ENCODE results near the gene ZNF576. TPM values are rescaled to one million over a fixed set of nuclear protein-coding genes. Genes with fewer than 3 reads are reported as not detected.

ZNF576 gene
- total and polyA plus RNA-seq, 2 of the 13 experiments (the other 11 are each of a cell fraction or from before 2014, with no cell fraction given) = 7.2 to 9.6 TPM

DNA sequence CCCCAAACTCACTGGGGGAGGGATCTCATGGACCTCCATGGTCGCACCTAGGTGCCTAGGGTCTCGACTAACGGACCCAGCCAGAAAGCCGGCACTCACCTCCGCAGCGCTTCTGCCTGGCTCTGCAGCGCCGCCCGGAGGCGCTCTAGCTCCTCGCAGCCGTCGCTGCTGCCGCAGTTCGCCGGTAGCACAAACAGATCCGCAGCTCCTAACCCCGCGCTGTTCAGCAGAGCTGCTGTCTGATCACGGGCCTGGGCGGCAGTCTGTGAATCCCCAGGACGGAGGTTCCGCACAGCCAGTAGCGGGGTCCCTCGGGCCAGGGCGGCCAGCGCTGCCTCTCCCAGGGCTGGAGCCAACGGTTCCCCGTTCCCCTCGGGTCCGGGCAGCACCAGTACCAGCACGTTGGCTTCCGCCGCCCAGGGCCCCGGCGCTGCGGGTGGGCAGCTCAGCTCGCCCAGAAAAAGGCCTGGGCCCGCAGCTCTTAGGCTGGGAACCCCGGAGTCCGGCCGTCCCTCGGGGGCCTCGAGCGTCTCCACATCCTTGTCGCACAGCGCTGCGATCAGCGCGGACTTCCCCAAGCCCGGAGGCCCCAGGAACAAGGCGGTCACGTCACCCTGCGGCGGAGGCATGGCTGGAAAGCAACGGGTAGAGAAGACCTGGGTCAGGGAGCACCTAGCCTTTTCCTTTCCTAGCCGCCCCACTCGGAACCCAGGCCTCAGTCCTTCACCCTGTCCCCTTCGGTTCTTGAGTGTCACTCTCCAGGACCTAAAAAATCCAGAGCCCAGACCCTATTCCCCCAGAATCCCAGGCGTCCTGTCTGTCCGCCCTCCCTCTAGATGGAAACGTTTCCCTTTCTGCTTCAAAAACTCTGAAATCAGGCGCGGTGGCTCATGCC, 1.4 kb upstream of the ZNF576 start (continued):
- TF ChIP-seq TAF1 (CRISPR knock-in tag; IDR thresholded peaks at IDR 0.05) (peak; percentile 54), RFX3 (CRISPR knock-in tag; IDR thresholded peaks at IDR 0.05) (no peak), ZIK1 (CRISPR knock-in tag; IDR thresholded peaks at IDR 0.05; ENCODE audit: borderline replicate concordance, low read depth) (no peak), ZNF569 (CRISPR knock-in tag; IDR thresholded peaks at IDR 0.05; ENCODE audit: borderline replicate concordance) (no peak), ZSCAN22 (CRISPR knock-in tag; IDR thresholded peaks at IDR 0.05) (no peak), SMARCC2 (IDR thresholded peaks at IDR 0.05) (no peak), SRY (CRISPR knock-in tag; IDR thresholded peaks at IDR 0.05) (no peak), MAFF (IDR thresholded peaks at IDR 0.05; ENCODE audit: low read depth, low read length) (no peak), NR3C1 (CRISPR knock-in tag; IDR thresholded peaks at IDR 0.05) (no peak), SIN3A (IDR thresholded peaks at IDR 0.05; ENCODE audit: borderline replicate concordance, low read depth, low read length) (no peak; the same call in 1 of the 2 replicates), ZNF235 (CRISPR knock-in tag; IDR thresholded peaks at IDR 0.05; ENCODE audit: borderline replicate concordance) (no peak), ZEB1 (IDR thresholded peaks at IDR 0.05; ENCODE audit: insufficient replicate concordance, low read depth) (no peak), ZFP37 (CRISPR knock-in tag; IDR thresholded peaks at IDR 0.05; ENCODE audit: borderline replicate concordance) (no peak), ELF1 (CRISPR knock-in tag; IDR thresholded peaks at IDR 0.05) (no peak), ZFP82 (CRISPR knock-in tag; IDR thresholded peaks at IDR 0.05; ENCODE audit: borderline replicate concordance) (peak; percentile 41; the same call in 1 of the 2 replicates), FOXP4 (CRISPR knock-in tag; IDR thresholded peaks at IDR 0.05) (no peak), UBTF (CRISPR knock-in tag; IDR thresholded peaks at IDR 0.05) (peak; percentile 76), NAIF1 (CRISPR knock-in tag; IDR thresholded peaks at IDR 0.05; ENCODE audit: borderline replicate concordance) (no peak), ZNF577 (CRISPR knock-in tag; IDR thresholded peaks at IDR 0.05; ENCODE audit: borderline replicate concordance, low read depth) (no peak), SIN3B (IDR thresholded peaks at IDR 0.05; ENCODE audit: low read length) (no peak)
- TF ChIP-seq, protein P1, sequence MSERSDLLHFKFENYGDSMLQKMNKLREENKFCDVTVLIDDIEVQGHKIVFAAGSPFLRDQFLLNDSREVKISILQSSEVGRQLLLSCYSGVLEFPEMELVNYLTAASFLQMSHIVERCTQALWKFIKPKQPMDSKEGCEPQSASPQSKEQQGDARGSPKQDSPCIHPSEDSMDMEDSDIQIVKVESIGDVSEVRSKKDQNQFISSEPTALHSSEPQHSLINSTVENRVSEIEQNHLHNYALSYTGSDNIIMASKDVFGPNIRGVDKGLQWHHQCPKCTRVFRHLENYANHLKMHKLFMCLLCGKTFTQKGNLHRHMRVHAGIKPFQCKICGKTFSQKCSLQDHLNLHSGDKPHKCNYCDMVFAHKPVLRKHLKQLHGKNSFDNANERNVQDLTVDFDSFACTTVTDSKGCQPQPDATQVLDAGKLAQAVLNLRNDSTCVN (CRISPR knock-in tag; IDR thresholded peaks at IDR 0.05; ENCODE audit: borderline replicate concordance) = peak; percentile 30; the same call in 1 of the 2 replicates
- TF ChIP-seq, protein P2, sequence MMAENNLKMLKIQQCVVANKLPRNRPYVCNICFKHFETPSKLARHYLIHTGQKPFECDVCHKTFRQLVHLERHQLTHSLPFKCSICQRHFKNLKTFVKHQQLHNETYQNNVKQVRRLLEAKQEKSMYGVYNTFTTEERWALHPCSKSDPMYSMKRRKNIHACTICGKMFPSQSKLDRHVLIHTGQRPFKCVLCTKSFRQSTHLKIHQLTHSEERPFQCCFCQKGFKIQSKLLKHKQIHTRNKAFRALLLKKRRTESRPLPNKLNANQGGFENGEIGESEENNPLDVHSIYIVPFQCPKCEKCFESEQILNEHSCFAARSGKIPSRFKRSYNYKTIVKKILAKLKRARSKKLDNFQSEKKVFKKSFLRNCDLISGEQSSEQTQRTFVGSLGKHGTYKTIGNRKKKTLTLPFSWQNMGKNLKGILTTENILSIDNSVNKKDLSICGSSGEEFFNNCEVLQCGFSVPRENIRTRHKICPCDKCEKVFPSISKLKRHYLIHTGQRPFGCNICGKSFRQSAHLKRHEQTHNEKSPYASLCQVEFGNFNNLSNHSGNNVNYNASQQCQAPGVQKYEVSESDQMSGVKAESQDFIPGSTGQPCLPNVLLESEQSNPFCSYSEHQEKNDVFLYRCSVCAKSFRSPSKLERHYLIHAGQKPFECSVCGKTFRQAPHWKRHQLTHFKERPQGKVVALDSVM (CRISPR knock-in tag; IDR thresholded peaks at IDR 0.05) = no peak
